Lower leg skin (tissue), 4 donors: ENCODE results near the gene WRAP53. TPM values are rescaled to one million over a fixed set of nuclear protein-coding genes. Genes with fewer than 3 reads are reported as not detected.
"Not testable (repeated sequence)": the region's sequence is repeated elsewhere in the genome, so short reads cannot be mapped to it uniquely, and the experiment has no call there.

Experiments used
- DNase-seq, 2 donors: peaks; one replicate each; pipeline ENCODE4 v3.0.0-alpha.2; 2019; ENCODE audit warnings: low spot score in 2 of 2
- H3K4me3 ChIP-seq: fragments of 200-600 bp; sonication (generic); 2 replicates; pipeline ENCODE4 v1.5.1; 2017; ENCODE audit warnings: mild to moderate bottlenecking, low read depth; ENCODE audit not compliant: poor library complexity, severe bottlenecking
- POLR2A ChIP-seq, 2 donors: fragments of 450-650 bp; IDR thresholded peaks; one replicate each; pipeline ENCODE4 v1.6.1; 2016 to 2017; ENCODE audit warnings: antibody characterized with exemption in 2 of 2, mild to moderate bottlenecking in 1 of 2, moderate library complexity in 1 of 2
- WGBS, 2 donors: methylation state at CpG; one replicate each; pipeline ENCODE4 v1.1.5; 2018; 5-methylcytosine and 5-hydroxymethylcytosine counted together
- intact Hi-C: fragments of 100-400 bp; cut with DNase I; formaldehyde crosslinking; loops from one replicate; pipeline ENCODE4 v1.15.0; 2023; ENCODE audit warnings: low total_unique reads
- total RNA-seq, 4 donors: library from RNA; depleted of rRNA; stranded (reverse); fragments of >200 nt; gene quantifications; one replicate each; pipeline ENCODE4 v1.1.0, GENCODE V29; 2016
- TF ChIP-seq, protein P1 (sequence below), 3 donors: fragments of 450-650 bp; IDR thresholded peaks; one replicate each; pipeline ENCODE4 v1.5.1; 2016; ENCODE audit warnings: antibody characterized with exemption in 3 of 3, mild to moderate bottlenecking in 3 of 3, moderate library complexity in 2 of 3

Gene WRAP53
- total RNA-seq = 1 to 10 TPM; 1.1 to 5.4 (median 4.5) TPM

DNA sequence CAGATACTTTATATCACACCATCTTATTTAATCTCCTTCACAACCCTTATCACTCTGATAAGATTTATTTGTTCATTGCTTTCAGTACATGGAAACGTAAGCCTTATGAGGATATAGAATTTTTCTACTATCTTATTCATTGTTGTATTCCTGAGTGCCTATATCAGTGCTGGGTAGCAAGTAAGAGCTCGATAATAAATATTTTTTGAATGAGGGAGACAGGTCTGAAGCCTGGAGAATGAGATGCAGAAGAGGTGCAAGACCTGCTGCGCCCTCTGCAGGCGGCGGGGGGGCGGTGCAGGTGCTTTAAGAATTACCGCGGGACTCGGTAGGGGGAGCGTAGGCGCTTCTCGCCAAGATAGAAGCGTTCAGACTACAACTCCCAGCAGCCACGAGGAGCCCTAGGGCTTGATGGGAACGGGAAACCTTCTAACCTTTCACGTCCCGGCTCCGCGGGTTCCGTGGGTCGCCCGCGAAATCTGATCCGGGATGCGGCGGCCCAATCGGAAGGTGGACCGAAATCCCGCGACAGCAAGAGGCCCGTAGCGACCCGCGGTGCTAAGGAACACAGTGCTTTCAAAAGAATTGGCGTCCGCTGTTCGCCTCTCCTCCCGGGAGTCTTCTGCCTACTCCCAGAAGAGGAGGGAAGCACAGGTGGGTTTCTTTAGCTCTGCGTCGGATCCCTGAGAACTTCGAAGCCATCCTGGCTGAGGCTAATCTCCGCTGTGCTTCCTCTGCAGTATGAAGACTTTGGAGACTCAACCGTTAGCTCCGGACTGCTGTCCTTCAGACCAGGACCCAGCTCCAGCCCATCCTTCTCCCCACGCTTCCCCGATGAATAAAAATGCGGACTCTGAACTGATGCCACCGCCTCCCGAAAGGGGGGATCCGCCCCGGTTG lies at the start of gene WRAP53:
WRAP53 (plus strand) TSS at position 570 of the 900 bp plus-strand sequence; CDS start at position 742, 172 bp downstream.
- 0% methylated on average over 34 to 51 of the region's 51 CpGs for WGBS, 2 donors
- H3K4me3 ChIP-seq = peak within 1 kb of the TSS; percentile 88
- peak; percentile 99 for DNase-seq
- TF ChIP-seq, protein P1, sequence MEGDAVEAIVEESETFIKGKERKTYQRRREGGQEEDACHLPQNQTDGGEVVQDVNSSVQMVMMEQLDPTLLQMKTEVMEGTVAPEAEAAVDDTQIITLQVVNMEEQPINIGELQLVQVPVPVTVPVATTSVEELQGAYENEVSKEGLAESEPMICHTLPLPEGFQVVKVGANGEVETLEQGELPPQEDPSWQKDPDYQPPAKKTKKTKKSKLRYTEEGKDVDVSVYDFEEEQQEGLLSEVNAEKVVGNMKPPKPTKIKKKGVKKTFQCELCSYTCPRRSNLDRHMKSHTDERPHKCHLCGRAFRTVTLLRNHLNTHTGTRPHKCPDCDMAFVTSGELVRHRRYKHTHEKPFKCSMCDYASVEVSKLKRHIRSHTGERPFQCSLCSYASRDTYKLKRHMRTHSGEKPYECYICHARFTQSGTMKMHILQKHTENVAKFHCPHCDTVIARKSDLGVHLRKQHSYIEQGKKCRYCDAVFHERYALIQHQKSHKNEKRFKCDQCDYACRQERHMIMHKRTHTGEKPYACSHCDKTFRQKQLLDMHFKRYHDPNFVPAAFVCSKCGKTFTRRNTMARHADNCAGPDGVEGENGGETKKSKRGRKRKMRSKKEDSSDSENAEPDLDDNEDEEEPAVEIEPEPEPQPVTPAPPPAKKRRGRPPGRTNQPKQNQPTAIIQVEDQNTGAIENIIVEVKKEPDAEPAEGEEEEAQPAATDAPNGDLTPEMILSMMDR (IDR thresholded peaks at IDR 0.05) = peak in 2 of 3 donors; percentile 75 to 98
- no peak for TF ChIP-seq POLR2A (IDR thresholded peaks at IDR 0.05)
- intact Hi-C loops = no loop called here

DNA sequence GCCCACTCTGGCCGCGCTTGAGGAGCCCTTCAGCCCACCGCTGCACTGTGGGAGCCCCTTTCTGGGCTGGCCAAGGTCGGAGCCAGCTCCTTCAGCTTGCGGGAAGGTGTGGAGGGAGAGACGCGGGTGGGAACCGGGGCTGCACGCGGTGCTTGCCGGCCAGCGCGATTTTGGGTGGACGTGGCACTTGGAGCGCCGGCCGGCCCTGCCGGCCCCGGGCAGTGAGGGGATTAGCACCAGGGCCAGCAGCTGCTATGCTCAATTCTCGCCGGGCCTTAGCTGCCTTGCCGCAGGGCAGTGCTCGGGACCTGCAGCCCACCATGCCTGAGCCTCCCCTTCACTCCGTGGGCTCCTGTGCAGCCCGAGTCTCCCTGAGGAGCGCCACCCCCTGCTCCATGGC lies 47.5 kb upstream of the WRAP53 start:
- intact Hi-C loops = no loop called here
- WGBS, 2 donors = 92 to 97% methylated on average over 17 to 24 of the region's 26 CpGs
- no peak for TF ChIP-seq POLR2A (IDR thresholded peaks at IDR 0.05)
- TF ChIP-seq, protein P1 (IDR thresholded peaks at IDR 0.05) = no peak
- DNase-seq = no peak
- H3K4me3 ChIP-seq = no peak overlapping the region

DNA sequence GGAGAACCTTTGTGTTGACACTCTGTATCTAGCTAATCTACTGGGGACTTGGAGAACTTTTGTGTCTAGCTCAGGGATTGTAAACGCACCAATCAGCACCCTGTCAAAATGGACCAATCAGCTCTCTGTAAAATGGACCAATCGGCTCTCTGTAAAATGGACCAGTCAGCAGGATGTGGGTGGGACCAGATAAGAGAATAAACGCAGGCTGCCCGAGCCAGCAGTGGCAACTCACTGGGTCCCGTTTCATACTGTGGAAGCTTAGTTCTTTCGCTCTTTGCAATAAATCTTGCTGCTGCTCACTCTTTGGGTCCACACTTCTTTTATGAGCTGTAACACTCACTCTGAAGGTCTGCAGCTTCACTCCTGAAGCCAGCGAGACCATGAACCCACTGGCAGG lies 46.6 kb upstream of the WRAP53 start:
- intact Hi-C loops, H3K4me3 ChIP-seq, DNase-seq: not testable (repeated sequence)
- 63 to 67% methylated on average over 7 of the region's 7 CpGs for WGBS, 2 donors

DNA sequence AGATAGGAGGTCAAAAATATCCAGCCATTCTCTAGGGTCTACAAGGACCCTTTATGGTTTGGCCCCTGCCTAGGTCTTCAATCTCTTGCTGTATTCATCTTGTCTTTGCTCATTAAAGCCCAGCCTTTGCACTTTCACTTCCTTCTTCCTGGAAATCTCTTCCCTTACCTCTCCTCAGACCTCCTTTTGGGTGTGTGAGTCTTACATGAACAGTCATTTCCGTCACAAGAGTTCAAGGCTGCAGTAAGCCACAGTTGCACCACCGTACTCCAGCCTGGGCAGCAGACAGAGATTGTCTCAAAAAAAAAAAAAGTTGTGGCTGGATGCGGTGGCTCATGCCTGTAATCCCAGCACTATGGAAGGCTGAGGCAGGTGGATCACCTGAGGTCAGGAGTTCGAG lies 43.5 kb upstream of the WRAP53 start:
- DNase-seq = no peak
- 85 to 88% methylated on average over 4 of the region's 4 CpGs for WGBS, 2 donors
- intact Hi-C loops = no loop called here
- H3K4me3 ChIP-seq = no peak overlapping the region
- TF ChIP-seq, protein P1 (IDR thresholded peaks at IDR 0.05) = no peak
- TF ChIP-seq POLR2A (IDR thresholded peaks at IDR 0.05) = no peak

DNA sequence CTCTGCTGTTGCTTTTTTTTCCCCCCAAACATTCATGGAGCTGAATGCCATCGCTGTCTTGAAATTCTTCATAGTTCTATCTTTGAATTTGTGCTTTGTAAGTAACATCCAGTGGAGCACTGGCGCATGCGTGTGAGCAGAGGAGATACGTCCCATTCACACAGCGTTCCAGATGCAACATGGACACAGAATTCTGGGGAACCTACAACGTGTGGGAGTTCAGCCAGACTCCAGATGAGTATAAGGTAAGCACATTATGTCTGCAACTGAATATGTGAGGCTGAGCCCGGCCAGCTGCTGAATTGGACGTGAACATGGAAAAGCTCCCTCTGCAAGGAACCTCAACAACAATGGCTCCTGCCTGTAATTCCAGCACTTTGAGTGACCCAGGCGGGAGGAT lies 41.8 kb upstream of the WRAP53 start:
- intact Hi-C loops = no loop called here
- WGBS, 2 donors = 78 to 79% methylated on average over 8 to 9 of the region's 9 CpGs
- H3K4me3 ChIP-seq = no peak overlapping the region
- no peak for DNase-seq
- TF ChIP-seq, protein P1 (IDR thresholded peaks at IDR 0.05) = no peak
- no peak for TF ChIP-seq POLR2A (IDR thresholded peaks at IDR 0.05)

DNA sequence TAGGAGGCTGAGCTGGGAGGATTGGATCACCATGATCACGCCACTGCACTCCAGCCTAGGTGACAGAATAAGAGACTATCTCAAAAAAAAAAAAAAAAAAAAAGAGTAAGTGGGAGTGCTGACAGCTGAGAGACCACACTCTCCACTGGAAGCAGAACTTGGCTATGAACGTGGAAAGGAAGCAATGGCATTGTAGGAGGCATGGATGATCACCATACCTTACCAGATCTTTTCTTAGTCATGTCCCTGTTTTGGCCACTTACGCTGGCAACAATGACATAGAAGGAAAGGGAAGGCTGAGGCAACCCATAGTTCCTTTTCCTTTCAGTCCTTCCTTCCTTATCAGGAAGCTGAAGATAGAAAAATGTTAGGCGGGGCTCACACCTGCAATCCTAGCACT lies 41.3 kb upstream of the WRAP53 start:
- DNase-seq = no peak
- H3K4me3 ChIP-seq = no peak overlapping the region
- TF ChIP-seq, protein P1 (IDR thresholded peaks at IDR 0.05) = no peak
- TF ChIP-seq POLR2A (IDR thresholded peaks at IDR 0.05) = no peak
- WGBS, 2 donors = 75 to 77% methylated on average over 4 of the region's 4 CpGs
- intact Hi-C loops = no loop called here
